DND-41 (cell line): Measurements from ENCODE around the gene ERBB4.

Experiments
- ATAC-seq: fragments of 200-7000 bp; cut with Tn5 transposase; 3 replicates; pipeline ENCODE4 v1.9.1; 2021; ENCODE audit warnings: low read depth; ENCODE audit not compliant: insufficient read depth
- DNase-seq: peaks from one replicate; pipeline ENCODE4 v3.0.0-alpha.2; 2020
- H2AFZ ChIP-seq: 2 replicates; pipeline ENCODE4 v1.6.0; 2012; ENCODE audit warnings: low read depth, low read length
- H3K27ac ChIP-seq: 2 replicates; pipeline ENCODE4 v1.5.1; 2012; ENCODE audit warnings: low read length, inconsistent platforms
- H3K27me3 ChIP-seq: fragments of 200-600 bp; sonication (generic); 2 replicates; pipeline ENCODE4 v1.6.0; 2012; ENCODE audit warnings: low read length, mild to moderate bottlenecking, inconsistent platforms; ENCODE audit not compliant: insufficient read depth, poor library complexity
- H3K36me3 ChIP-seq: 2 replicates; pipeline ENCODE4 v1.5.1; 2012; ENCODE audit warnings: low read length, inconsistent platforms; ENCODE audit not compliant: insufficient read depth
- H3K4me1 ChIP-seq: 2 replicates; pipeline ENCODE4 v1.5.1; 2012; ENCODE audit warnings: mild to moderate bottlenecking, low read length; ENCODE audit not compliant: insufficient read depth
- H3K4me2 ChIP-seq: 2 replicates; pipeline ENCODE4 v1.6.0; 2012; ENCODE audit warnings: mild to moderate bottlenecking, moderate library complexity, low read length, inconsistent platforms; ENCODE audit not compliant: insufficient read depth
- H3K4me3 ChIP-seq, 2 experiments: fragments of 200-600 bp in 1 of 2; shearing (Covaris generic) in 1 of 2; 2 replicates each; pipeline ENCODE4 v1.5.1; 2012 to 2016; ENCODE audit warnings: inconsistent platforms in 2 of 2, low read length in 2 of 2, mild to moderate bottlenecking in 2 of 2, low read depth in 1 of 2, moderate library complexity in 1 of 2
- H3K79me2 ChIP-seq: 2 replicates; pipeline ENCODE4 v1.6.0; 2012; ENCODE audit warnings: low read length, inconsistent platforms; ENCODE audit not compliant: insufficient read depth
- H3K9ac ChIP-seq: 2 replicates; pipeline ENCODE4 v1.6.0; 2012; ENCODE audit warnings: low read depth, mild to moderate bottlenecking, inconsistent platforms, low read length, moderate library complexity
- H3K9me3 ChIP-seq: 2 replicates; pipeline ENCODE4 v1.5.1; 2012; ENCODE audit warnings: low read length, moderate library complexity, mild to moderate bottlenecking, inconsistent platforms; ENCODE audit not compliant: insufficient read depth, severe bottlenecking
- H4K20me1 ChIP-seq: 2 replicates; pipeline ENCODE4 v1.6.0; 2012; ENCODE audit warnings: low read length; ENCODE audit not compliant: insufficient read depth
- EZH2 ChIP-seq: IDR thresholded peaks from 3 replicates; pipeline ENCODE4 v1.6.1; 2012; ENCODE audit warnings: borderline replicate concordance, low read depth, mild to moderate bottlenecking, moderate library complexity, low read length, inconsistent platforms; ENCODE audit not compliant: severe bottlenecking
- TF ChIP-seq, protein P1 (sequence below): IDR thresholded peaks from 2 replicates; pipeline ENCODE4 v1.5.1; 2012; ENCODE audit warnings: borderline replicate concordance, low read length, moderate library complexity, mild to moderate bottlenecking; ENCODE audit not compliant: poor library complexity, severe bottlenecking; ENCODE audit errors: extremely low read depth

The ERBB4 gene

DNA sequence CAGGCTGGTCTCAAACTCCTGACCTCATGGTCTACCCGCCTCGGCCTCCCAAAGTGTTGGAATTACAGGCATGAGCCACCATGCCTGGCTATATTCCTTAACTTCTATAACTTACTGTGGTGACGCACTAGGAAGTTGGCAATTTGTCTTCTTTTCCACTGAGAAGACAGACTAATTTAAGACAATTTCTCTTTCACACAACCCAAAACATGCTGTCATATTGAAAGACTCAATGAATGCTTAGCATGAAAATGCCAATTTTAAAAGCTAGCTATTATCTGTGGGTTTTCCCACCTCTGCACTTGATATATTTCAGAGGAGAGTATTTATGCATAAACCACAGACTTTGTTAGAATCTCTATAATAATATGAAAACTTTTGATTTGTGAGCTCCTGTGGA is 84.5 kb downstream of the ERBB4 start:
- TF ChIP-seq EZH2: no peak
- TF ChIP-seq, protein P1, sequence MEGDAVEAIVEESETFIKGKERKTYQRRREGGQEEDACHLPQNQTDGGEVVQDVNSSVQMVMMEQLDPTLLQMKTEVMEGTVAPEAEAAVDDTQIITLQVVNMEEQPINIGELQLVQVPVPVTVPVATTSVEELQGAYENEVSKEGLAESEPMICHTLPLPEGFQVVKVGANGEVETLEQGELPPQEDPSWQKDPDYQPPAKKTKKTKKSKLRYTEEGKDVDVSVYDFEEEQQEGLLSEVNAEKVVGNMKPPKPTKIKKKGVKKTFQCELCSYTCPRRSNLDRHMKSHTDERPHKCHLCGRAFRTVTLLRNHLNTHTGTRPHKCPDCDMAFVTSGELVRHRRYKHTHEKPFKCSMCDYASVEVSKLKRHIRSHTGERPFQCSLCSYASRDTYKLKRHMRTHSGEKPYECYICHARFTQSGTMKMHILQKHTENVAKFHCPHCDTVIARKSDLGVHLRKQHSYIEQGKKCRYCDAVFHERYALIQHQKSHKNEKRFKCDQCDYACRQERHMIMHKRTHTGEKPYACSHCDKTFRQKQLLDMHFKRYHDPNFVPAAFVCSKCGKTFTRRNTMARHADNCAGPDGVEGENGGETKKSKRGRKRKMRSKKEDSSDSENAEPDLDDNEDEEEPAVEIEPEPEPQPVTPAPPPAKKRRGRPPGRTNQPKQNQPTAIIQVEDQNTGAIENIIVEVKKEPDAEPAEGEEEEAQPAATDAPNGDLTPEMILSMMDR: no peak

GRCh38 chr2:212451786-212452231 is 86.8 kb downstream of the ERBB4 start:
- Histone ChIP-seq H3K4me1 (no peaks in the 10 kb centered on the region), H3K9me3 (no peaks in the 10 kb centered on the region), H3K4me3 (no peak overlapping the region), H3K36me3 (no peaks in the 10 kb centered on the region), H3K27me3 (no peaks in the 10 kb centered on the region), H3K4me2 (no peak overlapping the region), H2AFZ (no peak overlapping the region), H3K9ac (no peak overlapping the region), H3K27ac (no peak overlapping the region), H3K79me2 (no peaks in the 10 kb centered on the region), H4K20me1 (no peaks in the 10 kb centered on the region)
- DNase-seq: no peak
- no peak for TF ChIP-seq EZH2
- TF ChIP-seq, protein P1: no peak
- ATAC-seq: no peak

More for the DNA sequence above, 84.5 kb downstream of the ERBB4 start:
- no peaks in the 10 kb centered on the region for H3K36me3 ChIP-seq
- no peaks in the 10 kb centered on the region for H3K79me2 ChIP-seq
- no peaks in the 10 kb centered on the region for H3K4me1 ChIP-seq
- no peak overlapping the region for H2AFZ ChIP-seq
- no peak for ATAC-seq
- H3K27ac ChIP-seq: no peak overlapping the region
- no peaks in the 10 kb centered on the region for H4K20me1 ChIP-seq
- H3K9me3 ChIP-seq: no peaks in the 10 kb centered on the region
- H3K4me2 ChIP-seq: no peak overlapping the region
- H3K27me3 ChIP-seq: no peaks in the 10 kb centered on the region
- H3K9ac ChIP-seq: no peak overlapping the region
- no peak for DNase-seq
- no peak overlapping the region for H3K4me3 ChIP-seq

DNA sequence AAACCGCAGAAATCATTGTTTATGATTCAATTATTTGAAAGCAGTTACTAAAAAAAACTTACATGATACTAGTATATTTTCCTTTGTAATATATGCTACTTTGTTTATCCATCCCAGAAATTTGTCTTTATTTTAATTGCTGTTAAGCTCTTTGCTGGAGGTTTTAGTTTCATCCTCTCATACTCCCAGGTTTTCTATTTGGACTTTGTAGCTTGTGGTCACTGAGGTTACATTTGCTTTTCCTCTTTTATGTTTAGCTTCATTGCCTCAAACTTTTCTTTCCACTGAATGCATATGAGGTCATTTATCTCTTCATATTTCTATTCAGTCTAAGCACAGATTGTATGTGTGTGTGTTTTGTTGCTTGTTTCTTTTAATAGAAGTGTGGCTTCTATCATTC is 89.9 kb downstream of the ERBB4 start:
- ATAC-seq (0 out of 3 replicates have a peak, but pooled peaks have one; percentile 24), DNase-seq (no peak)
- no peak overlapping the region for H3K4me2 ChIP-seq
- no peak overlapping the region for H3K27ac ChIP-seq
- H2AFZ ChIP-seq: no peak overlapping the region
- no peaks in the 10 kb centered on the region for H3K27me3 ChIP-seq
- H3K79me2 ChIP-seq: no peaks in the 10 kb centered on the region
- H3K9me3 ChIP-seq: no peaks in the 10 kb centered on the region
- TF ChIP-seq, protein P1: no peak
- no peak for TF ChIP-seq EZH2
- H3K9ac ChIP-seq: no peak overlapping the region
- no peaks in the 10 kb centered on the region for H3K36me3 ChIP-seq
- no peaks in the 10 kb centered on the region for H3K4me1 ChIP-seq
- no peak overlapping the region for H3K4me3 ChIP-seq
- H4K20me1 ChIP-seq: no peaks in the 10 kb centered on the region

GRCh38 chr2:212441821-212442220 is 96.8 kb downstream of the ERBB4 start:
- Histone ChIP-seq H4K20me1 (no peaks in the 10 kb centered on the region), H2AFZ (no peak overlapping the region), H3K9me3 (no peaks in the 10 kb centered on the region), H3K27ac (no peak overlapping the region), H3K79me2 (no peaks in the 10 kb centered on the region), H3K4me3 (no peak overlapping the region), H3K4me2 (no peak overlapping the region), H3K9ac (no peak overlapping the region), H3K36me3 (no peaks in the 10 kb centered on the region), H3K4me1 (no peaks in the 10 kb centered on the region), H3K27me3 (no peaks in the 10 kb centered on the region)
- no peak for DNase-seq
- TF ChIP-seq, protein P1: no peak
- TF ChIP-seq EZH2: no peak
- ATAC-seq: no peak
